H1 (cell line): ENCODE measurements around the gene PPIH. TPM values are rescaled to one million over a fixed set of nuclear protein-coding genes. Genes with fewer than 3 reads are reported as not detected.

Experiments used
- EZH2 ChIP-seq: fragments of 200-600 bp; sonication (generic); IDR thresholded peaks from 2 replicates; pipeline ENCODE4 v1.7.1; 2012; ENCODE audit warnings: low read depth, mild to moderate bottlenecking, moderate library complexity, low read length, inconsistent platforms; ENCODE audit not compliant: severe bottlenecking
- HDAC2 ChIP-seq, 2 experiments: fragments of 300-600 bp in 1 of 2; sonication (generic) in 1 of 2; IDR thresholded peaks; 2 replicates each; pipeline ENCODE4 v1.6.1; 2011 to 2012; ENCODE audit warnings: low read depth in 2 of 2, low read length in 2 of 2, mild to moderate bottlenecking in 2 of 2, moderate library complexity in 2 of 2, borderline replicate concordance in 1 of 2, inconsistent platforms in 1 of 2
- SIN3A ChIP-seq, 2 experiments: IDR thresholded peaks in 1 of 2; conservative IDR thresholded peaks in 1 of 2; 2 replicates each; pipeline ENCODE4 v1.6.1; 2011 to 2012; ENCODE audit warnings: low read length in 2 of 2, improper control_type of control experiment in 1 of 2, low read depth in 1 of 2, mild to moderate bottlenecking in 1 of 2
- SP4 ChIP-seq: IDR thresholded peaks from 2 replicates; pipeline ENCODE4 v1.6.1; 2012; ENCODE audit warnings: low read length, inconsistent platforms
- TAF1 ChIP-seq: IDR thresholded peaks from 2 replicates; pipeline ENCODE4 v1.6.1; 2011; ENCODE audit warnings: mild to moderate bottlenecking, low read depth, low read length
- polyA plus RNA-seq, 7 experiments: library from polyadenylated mRNA; depleted of rRNA in 3 of 7; stranded (reverse) in 5 of 7; unstranded in 2 of 7; fragments of >200 nt in 5 of 7; fragments of 200-250 nt in 2 of 7; gene quantifications; 1 replicate in 5 of 7; 2 replicates in 1 of 7; 4 replicates in 1 of 7; pipeline versions ENCODE4 v1.2.1 to v1.2.3, GENCODE V29; 2011 to 2013; ENCODE audit warnings: missing spikeins in 2 of 7, mixed read lengths in 2 of 7
- total RNA-seq: library from RNA; stranded (reverse); fragmentation: NEBNext Ultra II Directional; extraction: Animal tissue kit (Norgen Biotek cat#: 25700); gene quantifications from 2 replicates; pipeline ENCODE4 v1.2.1, GENCODE V29; 2021

PPIH gene
- total and polyA plus RNA-seq, 2 of the 8 experiments (the other 6 are each of a cell fraction or from before 2014, with no cell fraction given) = 78.1 to 91.5 TPM

GRCh38 chr1:42680921-42681683 lies 22.9 kb downstream of the PPIH start (continued):
- TF ChIP-seq SIN3A (conservative IDR thresholded peaks at IDR 0.05 in 1 of 2, IDR thresholded peaks at IDR 0.05 in 1 of 2; ENCODE audit: low read depth in 1 of 2, low read length in 2 of 2) (0 out of 4 replicates have a peak, but pooled peaks of 1 of the 2 experiments have one; percentile 37), TAF1 (no peak), HDAC2 (IDR thresholded peaks at IDR 0.05; ENCODE audit: borderline replicate concordance in 1 of 2, low read depth in 2 of 2, low read length in 2 of 2) (no peak), EZH2 (no peak), SP4 (no peak)
